ENCODE measurements around the gene ECEL1. TPM values are rescaled to one million over a fixed set of nuclear protein-coding genes. Genes with fewer than 3 reads are reported as not detected.
"Not testable (repeated sequence)": the region's sequence is repeated elsewhere in the genome, so short reads cannot be mapped to it uniquely, and the experiment has no call there.

Gene ECEL1
- polyA plus RNA-seq, 1 donor from 2014 or later = not detected

DNA sequence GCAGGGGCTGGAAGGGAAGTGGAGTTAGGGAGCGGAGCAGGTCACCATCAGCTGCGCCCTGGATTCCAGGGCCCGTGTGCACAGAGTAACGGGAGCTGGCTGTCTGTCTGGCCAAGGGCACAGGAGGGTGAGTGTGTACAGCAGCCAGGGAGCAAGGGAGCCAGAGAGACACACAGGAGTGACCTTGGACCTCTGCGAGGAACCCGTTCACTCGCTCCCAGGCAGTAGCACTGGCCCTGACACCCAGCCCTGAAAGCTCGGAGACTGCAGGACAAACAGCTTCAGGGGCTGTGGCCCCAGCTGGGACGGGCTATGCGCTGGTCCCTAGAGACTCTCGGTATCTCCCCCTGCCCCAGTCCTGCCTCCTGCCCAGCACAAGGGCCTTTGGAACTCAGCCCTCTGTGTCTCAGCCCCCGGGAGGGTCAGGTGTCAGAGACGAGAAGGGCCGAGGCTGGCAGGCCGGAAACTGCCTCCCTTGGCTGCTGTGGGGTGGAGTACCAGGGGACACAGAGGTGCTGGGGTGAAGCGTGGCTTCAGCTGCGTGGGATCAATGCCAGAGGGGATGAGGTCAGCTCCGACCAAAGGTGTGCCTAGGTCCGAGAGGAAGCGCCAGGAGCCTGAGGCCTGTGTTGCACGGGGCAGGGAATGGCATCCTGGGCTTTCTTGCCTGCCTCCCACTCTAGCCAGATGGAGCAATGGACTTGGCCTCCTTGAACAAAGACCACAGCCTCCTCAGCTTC lies 43.8 kb downstream of the ECEL1 start:
- not testable (repeated sequence) for H3K27ac Mint-ChIP-seq, H3K9me3 Mint-ChIP-seq, H3K36me3 Mint-ChIP-seq, H3K4me3 Mint-ChIP-seq, H3K4me1 Mint-ChIP-seq, H3K27me3 Mint-ChIP-seq

DNA sequence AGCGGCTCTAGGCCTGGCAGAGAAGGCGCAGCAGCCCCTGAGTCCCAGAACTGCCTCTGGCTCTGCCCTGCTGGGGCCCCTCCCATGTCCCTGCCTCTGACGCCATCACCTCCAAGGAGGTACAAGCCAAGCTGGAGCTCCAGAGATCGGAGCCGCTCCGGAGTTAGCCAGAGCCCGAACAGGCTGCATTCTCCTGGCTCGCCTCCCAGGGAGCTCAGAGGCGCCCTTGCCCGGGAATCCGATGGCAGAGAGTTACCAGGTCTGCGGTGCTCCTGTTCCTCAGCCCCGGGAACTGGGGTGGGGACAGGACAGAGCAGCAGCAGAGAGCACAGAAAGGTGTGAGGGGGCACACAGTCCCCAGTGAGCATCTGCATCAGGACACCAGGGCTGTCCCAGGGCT lies 44.6 kb downstream of the ECEL1 start:
- H3K27ac Mint-ChIP-seq, H3K9me3 Mint-ChIP-seq, H3K27me3 Mint-ChIP-seq, H3K4me3 Mint-ChIP-seq, H3K4me1 Mint-ChIP-seq, H3K36me3 Mint-ChIP-seq: not testable (repeated sequence)

DNA sequence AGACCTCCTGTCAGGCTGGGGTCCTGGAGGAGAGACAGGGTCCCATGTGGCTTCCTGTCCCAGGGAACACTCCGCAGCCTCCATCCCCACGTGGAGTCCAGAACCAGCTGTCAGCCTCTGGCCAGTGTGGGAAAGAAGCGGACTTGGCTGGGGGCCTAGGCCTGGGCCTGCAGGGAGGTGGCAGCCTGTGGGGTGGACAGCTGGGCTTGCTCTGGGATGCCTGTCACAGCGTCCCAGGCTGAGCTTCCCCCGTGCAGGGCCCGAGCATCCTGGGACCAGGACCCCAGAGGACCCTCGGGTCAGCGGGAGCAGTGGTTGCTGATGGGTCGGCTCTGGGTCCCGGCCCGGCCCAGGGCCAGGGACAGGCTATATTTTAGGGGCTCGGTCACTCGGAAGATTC lies 45.2 kb downstream of the ECEL1 start:
- not testable (repeated sequence) for H3K36me3 Mint-ChIP-seq, H3K27ac Mint-ChIP-seq, H3K27me3 Mint-ChIP-seq, H3K9me3 Mint-ChIP-seq, H3K4me3 Mint-ChIP-seq, H3K4me1 Mint-ChIP-seq

DNA sequence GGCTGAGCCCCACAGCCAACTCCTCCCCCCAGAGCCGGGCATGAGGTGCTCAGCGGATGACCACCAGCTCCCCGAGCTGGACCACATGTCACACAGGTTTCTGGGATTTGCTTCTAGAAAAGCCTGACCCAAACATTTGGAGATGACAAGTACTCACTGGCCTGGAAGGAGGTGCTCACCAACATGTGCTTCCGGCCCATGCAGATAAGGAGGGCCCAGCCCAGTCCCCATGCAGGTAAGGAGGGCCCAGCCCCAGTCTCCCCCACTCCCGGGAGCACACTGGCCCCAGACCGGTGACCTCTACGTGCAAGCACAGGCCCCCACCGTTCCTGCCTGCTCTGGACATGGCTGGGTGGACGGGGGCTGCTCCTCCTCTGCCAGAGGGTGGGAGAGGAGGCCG lies 45.7 kb downstream of the ECEL1 start:
- H3K27me3 Mint-ChIP-seq, H3K4me3 Mint-ChIP-seq, H3K27ac Mint-ChIP-seq, H3K9me3 Mint-ChIP-seq, H3K4me1 Mint-ChIP-seq, H3K36me3 Mint-ChIP-seq: not testable (repeated sequence)

DNA sequence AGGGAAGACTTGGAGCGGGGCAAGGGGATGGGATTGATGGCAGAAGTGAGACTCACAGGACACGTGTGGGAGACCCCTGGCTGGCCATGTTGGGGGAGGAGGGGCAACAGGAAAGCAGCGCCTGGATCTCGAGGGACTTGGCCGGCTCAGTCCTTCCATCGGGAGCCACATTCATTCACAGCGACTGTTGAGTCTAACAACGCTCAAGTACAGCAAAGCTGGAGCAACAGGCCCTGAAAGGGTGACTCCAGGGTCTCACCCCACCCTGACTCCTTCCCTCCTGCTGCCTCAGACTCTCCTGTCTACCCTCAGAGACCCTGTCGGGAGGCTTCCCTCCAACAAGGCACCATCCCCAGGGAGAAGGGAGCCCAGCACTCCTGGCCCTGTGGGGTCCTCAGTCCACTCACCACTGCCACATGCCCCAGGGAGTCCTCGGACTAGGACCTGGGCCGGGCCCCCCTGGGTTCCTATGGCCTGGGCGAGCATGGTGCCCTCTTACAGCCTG lies 46.4 kb downstream of the ECEL1 start:
- Mint-ChIP-seq H3K4me1 (peaks cover 0 to 2% (median 0%) of the 10 kb centered on the region in 3 donors), H3K4me3 (no peak overlapping the region), H3K9me3 (no peaks in the 10 kb centered on the region), H3K36me3 (no peaks in the 10 kb centered on the region), H3K27me3 (peaks cover 10% of the 10 kb centered on the region), H3K27ac (no peak overlapping the region)

DNA sequence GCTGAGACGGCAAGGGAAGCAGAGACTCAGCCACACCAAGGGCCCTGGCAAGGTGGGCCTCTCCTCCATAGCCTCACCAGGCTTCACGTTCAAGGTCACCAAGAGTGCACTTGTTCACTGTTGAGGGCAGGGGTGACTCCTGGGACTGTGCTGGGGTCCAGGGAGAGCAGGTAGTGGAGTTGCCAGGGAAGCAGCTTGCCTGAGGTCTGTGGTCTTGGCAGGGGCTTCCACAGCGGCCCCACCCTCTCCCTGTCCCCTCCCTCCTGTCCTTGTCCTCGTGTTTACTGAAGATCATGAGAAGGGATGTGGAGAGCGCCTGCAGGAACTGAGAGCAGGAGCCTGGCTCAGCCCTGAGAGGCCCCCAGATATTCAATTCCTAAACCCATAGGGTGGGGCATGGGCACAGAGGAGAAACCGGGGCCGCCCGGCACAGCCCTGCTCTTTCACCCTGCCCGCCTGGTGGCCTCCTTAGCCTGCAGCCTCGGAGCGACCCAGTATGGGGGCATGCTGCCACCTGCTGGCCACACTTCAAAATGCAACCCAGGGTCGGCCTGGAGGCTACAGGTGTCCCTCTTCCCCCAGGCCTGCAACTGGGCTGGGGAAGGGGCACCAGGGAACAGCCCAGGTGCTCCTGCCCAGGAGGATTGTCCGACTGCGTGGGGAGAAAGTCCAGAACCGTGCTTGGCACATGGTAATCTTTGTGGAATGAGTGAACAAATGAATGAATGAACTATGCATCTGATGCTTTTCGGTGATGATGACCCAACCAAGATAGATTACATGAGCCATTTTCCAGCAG lies 47.2 kb downstream of the ECEL1 start:
- H3K4me3 Mint-ChIP-seq = peak overlapping the region in 2 of 4 donors; percentile 39 to 41
- not testable (repeated sequence) for H3K36me3 Mint-ChIP-seq, H3K4me1 Mint-ChIP-seq, H3K27me3 Mint-ChIP-seq, H3K9me3 Mint-ChIP-seq, H3K27ac Mint-ChIP-seq

DNA sequence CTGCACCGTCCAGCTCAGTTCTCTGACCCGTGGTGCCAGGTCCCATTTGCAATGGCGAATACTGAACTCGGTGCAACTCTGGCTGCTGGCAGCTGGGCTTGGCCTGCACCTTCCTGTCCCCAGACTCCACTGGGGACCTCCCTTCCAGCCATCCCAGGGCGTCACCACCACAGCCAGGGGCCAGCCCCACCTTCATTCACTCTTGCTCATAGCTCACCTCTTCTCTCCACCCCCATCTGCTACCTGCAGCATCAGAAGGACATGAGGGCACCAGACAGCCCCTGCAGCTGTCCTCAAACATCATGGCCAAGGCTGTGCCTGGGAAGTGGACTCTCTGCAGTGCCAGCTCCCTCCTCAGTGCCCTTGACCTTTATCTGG lies 47.9 kb downstream of the ECEL1 start:
- peaks cover 11% of the 10 kb centered on the region for H3K27me3 Mint-ChIP-seq
- no peaks in the 10 kb centered on the region for H3K36me3 Mint-ChIP-seq
- peaks cover 0 to 2% (median 0%) of the 10 kb centered on the region in 3 donors for H3K4me1 Mint-ChIP-seq
- H3K27ac Mint-ChIP-seq = no peak overlapping the region
- H3K9me3 Mint-ChIP-seq = no peaks in the 10 kb centered on the region
- no peak overlapping the region for H3K4me3 Mint-ChIP-seq

DNA sequence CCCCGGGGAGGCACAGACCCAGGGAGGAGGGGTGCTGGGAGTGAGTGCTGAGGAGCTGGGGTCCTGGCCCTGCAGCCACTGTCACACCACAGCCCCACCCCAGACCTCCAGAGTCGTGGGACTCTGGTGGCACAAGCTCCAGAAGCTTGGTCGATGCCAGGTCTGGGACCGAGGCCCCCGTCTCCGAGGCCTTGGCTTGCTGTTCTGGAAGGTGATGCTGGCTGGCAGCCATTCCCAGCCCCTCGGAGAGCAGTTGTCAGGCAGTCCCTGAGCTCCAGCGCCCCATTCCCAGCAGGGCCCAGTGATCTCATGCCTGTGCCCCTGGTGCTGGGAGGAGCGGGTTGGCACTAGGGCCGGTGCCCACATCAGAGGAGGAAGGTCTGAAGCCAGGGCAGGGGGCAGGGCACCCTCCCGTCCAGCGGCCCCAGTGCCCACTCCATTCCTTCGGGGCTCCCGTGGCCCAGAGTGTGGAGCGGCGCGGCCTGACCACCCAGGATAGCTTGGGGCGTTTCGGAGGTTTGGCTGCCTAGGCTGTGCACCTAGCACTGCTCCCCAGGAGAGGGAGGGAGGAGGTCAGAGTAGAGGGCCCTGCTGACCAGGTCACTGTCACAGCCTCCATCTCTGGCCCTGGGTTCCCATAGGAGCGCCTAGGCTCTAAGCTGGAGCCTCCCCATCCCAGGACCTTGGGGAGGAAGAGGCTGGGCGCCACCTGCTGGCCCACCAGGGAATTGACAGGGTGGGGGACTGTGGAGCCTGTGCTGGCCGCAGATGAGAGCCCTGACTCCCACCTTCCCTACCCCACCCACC lies 48.5 kb downstream of the ECEL1 start:
- Mint-ChIP-seq H3K27ac (no peak overlapping the region), H3K9me3 (no peaks in the 10 kb centered on the region), H3K36me3 (no peaks in the 10 kb centered on the region), H3K4me1 (peaks cover 0 to 2% (median 0%) of the 10 kb centered on the region in 3 donors), H3K4me3 (no peak overlapping the region), H3K27me3 (peaks cover 9% of the 10 kb centered on the region)

DNA sequence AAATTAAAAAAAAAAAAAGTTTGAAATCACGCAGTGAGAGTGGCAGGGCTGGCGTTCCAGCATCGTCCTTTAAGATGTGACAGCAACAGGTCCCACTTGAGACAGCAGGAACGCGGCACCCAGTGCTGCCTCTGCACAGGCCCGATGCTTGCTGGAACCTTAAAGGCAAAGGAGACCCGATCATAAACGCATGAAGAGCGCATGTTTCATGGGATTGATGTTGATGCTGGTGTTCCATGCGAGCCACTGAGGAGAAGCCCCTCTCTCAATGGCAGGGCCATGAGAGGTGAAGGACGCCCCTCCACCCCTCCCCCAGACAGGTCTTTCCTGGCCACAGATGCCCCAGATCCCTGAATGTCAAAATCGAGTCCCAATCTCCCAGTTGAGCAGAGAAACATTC lies 49.5 kb downstream of the ECEL1 start:
- no peaks in the 10 kb centered on the region for H3K36me3 Mint-ChIP-seq
- H3K4me3 Mint-ChIP-seq = no peak overlapping the region
- no peak overlapping the region for H3K27ac Mint-ChIP-seq
- no peaks in the 10 kb centered on the region for H3K9me3 Mint-ChIP-seq
- peaks cover 0 to 2% (median 0%) of the 10 kb centered on the region in 3 donors for H3K4me1 Mint-ChIP-seq
- peaks cover 9% of the 10 kb centered on the region for H3K27me3 Mint-ChIP-seq

DNA sequence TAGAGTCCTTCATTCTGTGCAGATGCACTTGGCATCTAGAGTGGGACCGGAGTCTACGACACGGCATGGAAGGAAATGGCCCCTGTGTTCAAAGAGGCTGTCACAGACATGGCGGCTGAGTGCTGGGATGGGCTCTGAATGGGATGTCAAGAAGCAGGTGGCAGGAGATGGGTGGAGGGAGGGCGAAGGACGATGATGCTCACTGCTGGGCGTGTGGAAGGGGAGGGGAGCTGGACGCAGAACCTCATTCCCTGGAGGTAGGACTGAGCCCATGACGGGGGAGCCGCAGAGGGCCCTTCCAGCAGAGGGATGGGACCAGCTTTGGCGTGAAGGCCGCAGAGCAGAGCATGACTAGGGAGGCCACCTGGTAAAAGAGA lies 50.5 kb downstream of the ECEL1 start:
- Mint-ChIP-seq H3K27me3 (peaks cover 9% of the 10 kb centered on the region), H3K9me3 (no peaks in the 10 kb centered on the region), H3K4me1 (peaks cover 0 to 2% (median 0%) of the 10 kb centered on the region in 3 donors), H3K4me3 (no peak overlapping the region), H3K36me3 (no peaks in the 10 kb centered on the region), H3K27ac (no peak overlapping the region)

DNA sequence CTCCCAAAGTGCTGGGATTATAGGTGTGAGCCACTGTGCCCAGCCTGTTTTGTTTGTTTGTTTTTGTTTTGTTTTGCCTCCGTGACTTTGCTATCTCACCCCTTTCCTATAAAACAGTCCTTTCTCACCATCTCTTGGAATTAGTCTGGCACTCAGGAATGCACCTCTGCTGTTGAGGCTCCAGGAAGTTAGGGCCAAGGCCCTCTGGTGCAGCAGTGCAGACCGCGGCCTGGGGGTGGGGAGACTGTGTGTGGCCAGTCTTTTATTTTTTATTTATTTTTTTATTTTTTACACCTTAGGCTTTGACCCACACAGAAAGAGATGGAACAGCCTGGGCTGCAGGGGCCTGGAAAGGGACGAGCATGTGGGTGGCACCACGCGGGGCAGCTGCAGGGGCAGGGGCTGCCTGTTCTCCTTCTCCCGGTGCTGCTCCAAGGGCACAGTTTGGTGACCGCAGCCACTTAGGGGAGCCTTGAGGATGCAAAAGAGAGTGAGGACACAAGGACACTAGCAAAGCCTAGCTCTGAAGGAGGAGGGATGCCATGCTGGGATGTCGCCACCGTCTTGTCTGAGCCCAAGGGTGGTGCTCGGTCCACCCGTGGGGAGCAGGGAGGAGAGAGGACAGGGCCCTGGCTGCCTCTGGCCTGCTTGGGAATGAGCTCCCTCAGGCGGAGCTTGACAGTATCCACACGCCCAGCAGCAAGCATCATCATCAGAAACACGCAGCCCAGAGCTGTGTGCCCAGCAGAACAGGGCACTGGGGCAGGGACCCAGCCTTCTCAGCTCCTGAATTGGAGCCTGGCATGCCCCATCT lies 51.0 kb downstream of the ECEL1 start:
- H3K36me3 Mint-ChIP-seq = no peaks in the 10 kb centered on the region

DNA sequence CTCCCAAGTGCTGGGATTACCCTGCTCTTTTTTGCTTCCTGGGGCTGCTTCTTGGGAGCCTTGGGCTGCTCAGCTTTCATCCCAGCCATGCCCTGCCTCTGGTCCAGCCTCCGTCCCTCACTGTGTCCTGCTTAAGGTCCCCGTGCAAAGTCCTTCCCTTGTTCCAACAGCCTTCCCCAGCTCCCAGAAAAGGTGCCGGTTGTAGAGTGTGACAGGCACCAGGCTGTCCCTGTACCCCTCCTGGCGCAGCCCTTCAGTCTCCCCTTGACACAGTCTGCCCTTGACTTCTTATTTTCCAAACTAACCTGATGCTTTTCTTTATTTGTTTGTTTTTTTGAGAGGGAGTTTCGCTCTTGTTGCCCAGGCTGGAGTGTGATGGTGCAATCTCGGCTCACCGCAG lies 51.8 kb downstream of the ECEL1 start:
- Mint-ChIP-seq H3K36me3 (no peaks in the 10 kb centered on the region), H3K9me3 (no peaks in the 10 kb centered on the region), H3K4me3 (no peak overlapping the region), H3K27ac (no peak overlapping the region), H3K27me3 (peaks cover 7% of the 10 kb centered on the region), H3K4me1 (peaks cover 0 to 2% (median 0%) of the 10 kb centered on the region in 3 donors)

More for the DNA sequence above, 51.0 kb downstream of the ECEL1 start:
- Mint-ChIP-seq H3K9me3 (no peaks in the 10 kb centered on the region), H3K4me3 (no peak overlapping the region), H3K27ac (no peak overlapping the region), H3K4me1 (peaks cover 0 to 2% (median 0%) of the 10 kb centered on the region in 3 donors), H3K27me3 (peaks cover 8% of the 10 kb centered on the region)

DNA sequence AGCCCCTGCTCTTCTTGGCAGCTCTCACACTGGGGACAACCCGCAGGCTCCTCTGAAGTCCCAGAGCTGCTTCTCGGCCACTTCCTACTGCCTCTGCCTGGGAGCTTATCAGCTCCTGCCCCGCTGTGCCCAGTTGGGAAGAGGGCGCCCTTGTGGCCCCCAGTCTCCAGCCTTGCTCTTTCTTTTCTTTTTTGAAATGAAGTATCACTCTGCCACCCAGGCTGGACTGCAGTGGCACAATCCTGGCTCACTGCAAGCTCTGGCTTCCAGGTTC lies 52.3 kb downstream of the ECEL1 start:
- Mint-ChIP-seq H3K4me1 (peaks cover 0 to 2% (median 0%) of the 10 kb centered on the region in 3 donors), H3K27ac (no peak overlapping the region), H3K4me3 (no peak overlapping the region)

DNA sequence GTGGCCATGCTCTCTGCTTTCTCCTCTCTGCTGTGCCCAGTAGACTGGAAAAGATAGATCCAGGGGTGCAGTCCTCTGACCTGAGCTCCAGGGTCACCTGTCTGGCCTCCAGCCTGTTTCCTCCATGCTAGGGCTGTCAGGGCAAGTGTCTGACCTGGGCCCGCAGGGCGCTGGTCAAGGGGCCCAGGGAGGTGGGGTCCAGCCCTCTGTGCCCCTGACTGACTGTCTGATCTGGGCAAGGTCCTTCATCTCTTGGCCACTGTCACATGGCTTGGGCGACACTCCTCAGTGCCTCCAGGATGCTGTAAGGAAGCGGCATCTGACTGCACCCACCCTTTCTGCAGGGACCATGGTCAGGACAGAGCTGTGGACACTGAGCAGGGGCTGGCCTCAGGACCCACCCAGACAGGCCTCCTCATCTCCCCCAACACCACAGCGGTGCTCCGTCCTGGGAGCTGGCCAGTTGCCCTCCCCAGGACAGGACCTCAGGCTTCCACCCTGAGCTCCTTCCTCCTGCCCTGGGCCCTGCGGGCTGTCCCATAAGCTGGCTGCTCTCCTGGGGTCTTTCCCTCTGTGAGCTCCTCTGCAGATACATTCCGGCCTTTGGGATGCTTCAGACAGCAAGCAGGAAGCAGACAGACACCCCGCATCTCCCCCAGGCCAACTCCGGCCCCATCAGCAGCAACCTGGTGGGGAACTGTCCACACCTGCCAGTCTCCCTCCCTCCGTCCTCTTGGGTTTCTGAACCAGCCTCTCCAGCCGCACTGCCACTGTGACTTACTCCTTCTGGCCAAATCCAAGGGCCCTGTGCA lies 52.9 kb downstream of the ECEL1 start:
- Mint-ChIP-seq H3K27me3 (peaks cover 7% of the 10 kb centered on the region), H3K4me3 (no peak overlapping the region), H3K36me3 (no peaks in the 10 kb centered on the region), H3K27ac (peak overlapping the region in 1 of 3 donors; percentile 50), H3K4me1 (peaks cover 0 to under 1% (median 0%) of the 10 kb centered on the region in 3 donors), H3K9me3 (no peaks in the 10 kb centered on the region)

More for the DNA sequence above, 52.3 kb downstream of the ECEL1 start:
- no peaks in the 10 kb centered on the region for H3K36me3 Mint-ChIP-seq
- peaks cover 7% of the 10 kb centered on the region for H3K27me3 Mint-ChIP-seq
- H3K9me3 Mint-ChIP-seq = no peaks in the 10 kb centered on the region

All from IgD-negative memory B cell (primary cell).